Subcutaneous adipose tissue (tissue), 4 donors: ENCODE measurements around the gene DUS4L. TPM values are rescaled to one million over a fixed set of nuclear protein-coding genes. Genes with fewer than 3 reads are reported as not detected.

Experiments
- total RNA-seq, 4 donors: library from RNA; depleted of rRNA; stranded (reverse); fragments of >200 nt; gene quantifications; one replicate each; pipeline ENCODE4 v1.1.0, GENCODE V29; 2016
- TF ChIP-seq, protein P1 (sequence below): fragments of 450-650 bp; IDR thresholded peaks from one replicate; pipeline ENCODE4 v1.5.1; 2016; ENCODE audit warnings: low read depth, mild to moderate bottlenecking, control low read depth, antibody characterized with exemption, moderate library complexity

Gene DUS4L
- total RNA-seq, 4 donors from 2014 or later, result 6.3 to 12.6 (median 8.7) TPM

DNA sequence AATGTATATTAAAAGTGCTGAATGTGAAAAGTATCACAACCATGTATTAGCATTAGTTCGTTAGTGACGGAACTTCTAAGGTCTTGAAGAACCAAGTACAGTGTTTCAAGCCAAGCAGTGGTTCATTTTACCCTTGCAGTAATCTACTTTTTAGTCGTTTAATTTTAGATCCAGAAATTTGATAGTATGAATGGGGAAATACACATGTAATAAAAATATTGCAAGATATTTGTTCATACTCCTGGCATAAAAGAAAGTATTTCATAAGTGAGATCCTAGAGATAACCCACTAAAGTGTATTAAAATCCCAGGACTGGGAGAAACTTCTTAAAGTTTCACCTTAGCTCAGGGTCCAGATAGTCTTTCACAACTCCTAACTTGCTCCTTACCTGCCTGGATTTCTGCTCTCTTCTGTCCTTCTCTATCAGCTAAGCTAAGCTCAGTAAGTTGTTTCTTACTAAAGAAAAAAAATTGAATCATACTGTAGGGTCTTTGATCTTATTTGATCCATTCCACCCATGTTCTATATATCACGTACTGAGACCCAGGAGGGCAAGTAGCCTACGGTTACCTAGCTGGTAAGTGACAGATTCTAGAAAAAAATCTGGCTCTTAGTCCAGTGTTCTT lies 17.7 kb downstream of the DUS4L start:
- TF ChIP-seq, protein P1, sequence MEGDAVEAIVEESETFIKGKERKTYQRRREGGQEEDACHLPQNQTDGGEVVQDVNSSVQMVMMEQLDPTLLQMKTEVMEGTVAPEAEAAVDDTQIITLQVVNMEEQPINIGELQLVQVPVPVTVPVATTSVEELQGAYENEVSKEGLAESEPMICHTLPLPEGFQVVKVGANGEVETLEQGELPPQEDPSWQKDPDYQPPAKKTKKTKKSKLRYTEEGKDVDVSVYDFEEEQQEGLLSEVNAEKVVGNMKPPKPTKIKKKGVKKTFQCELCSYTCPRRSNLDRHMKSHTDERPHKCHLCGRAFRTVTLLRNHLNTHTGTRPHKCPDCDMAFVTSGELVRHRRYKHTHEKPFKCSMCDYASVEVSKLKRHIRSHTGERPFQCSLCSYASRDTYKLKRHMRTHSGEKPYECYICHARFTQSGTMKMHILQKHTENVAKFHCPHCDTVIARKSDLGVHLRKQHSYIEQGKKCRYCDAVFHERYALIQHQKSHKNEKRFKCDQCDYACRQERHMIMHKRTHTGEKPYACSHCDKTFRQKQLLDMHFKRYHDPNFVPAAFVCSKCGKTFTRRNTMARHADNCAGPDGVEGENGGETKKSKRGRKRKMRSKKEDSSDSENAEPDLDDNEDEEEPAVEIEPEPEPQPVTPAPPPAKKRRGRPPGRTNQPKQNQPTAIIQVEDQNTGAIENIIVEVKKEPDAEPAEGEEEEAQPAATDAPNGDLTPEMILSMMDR, result no peak

DNA sequence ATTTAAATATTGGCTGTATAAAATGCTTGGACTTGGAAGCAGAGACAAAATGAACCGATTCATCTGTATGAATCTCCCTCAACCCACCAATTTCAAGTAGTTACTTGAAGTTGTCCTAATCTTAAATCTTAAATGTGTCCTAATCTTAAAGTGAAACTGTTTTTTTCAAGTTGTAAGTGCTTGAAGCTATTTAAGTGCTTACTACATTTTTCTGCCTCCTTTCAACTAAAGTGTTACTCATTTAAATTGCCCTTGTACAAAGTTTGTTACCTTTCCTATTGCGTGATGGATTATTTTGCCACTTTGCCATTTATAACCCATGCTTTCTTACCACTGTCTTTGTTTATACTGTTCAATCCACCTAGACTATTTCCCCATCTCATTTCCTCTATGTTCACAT lies 19.1 kb downstream of the DUS4L start:
- TF ChIP-seq, protein P1, result no peak

- TF ChIP-seq, protein P1, result no peak
Measured at GRCh38 chr7:107584716-107585115, 20.9 kb downstream of the DUS4L start.

- TF ChIP-seq, protein P1, result no peak
Measured at GRCh38 chr7:107588529-107589130, 24.9 kb downstream of the DUS4L start.

GRCh38 chr7:107591421-107591820 lies 27.6 kb downstream of the DUS4L start:
- TF ChIP-seq, protein P1, result no peak

DNA sequence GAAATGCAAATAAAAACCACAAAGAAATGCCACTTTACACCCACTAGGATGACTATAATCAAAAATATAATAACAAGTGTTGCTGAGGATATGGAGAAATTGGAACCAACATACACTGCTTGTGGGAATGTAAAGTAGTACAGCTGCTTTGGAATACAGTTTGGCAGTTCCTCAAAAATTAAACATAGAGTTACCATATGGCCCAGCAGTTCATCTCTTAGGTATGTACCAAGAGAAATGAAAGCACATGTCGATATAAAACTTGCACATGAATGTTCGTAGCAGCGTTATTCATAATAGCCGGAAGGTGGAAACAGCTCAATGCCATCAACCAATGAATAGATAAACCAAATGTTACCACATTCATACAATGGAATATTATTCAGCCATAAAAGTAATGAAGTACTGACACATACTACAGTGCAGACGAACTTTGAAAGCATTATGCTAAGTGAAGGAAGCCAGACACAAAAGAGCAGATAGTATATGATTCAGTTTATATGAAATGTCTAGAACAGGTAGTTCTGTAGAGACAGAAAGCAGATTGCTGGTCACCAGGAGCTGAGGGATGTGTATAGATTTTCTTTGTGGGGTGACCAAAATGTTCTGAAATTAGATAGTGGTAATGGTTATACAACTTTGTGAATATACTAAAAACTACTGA lies 28.7 kb downstream of the DUS4L start:
- TF ChIP-seq, protein P1, result no peak

DNA sequence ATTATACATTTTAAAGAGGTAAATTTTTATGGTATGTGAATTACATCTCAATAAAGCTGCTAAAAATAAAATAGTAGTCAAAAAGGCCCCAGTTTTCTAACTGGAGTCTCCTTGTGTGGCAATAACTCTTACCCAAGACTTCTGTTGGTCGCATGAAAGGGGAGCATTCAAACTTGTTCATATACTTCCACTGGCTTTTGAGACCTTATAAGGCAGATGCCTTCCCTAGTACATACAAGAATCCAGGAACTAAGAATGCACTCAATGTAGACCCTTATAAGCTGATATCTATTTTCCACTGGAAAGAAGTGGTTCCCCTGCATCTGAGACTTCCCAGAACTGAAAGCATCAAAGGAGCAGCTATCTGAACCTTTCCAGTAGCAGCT lies 29.2 kb downstream of the DUS4L start:
- TF ChIP-seq, protein P1, result no peak
